Measurements from ENCODE around the gene VDAC2.

- no peak for TF ChIP-seq CTCF (IDR thresholded peaks at IDR 0.05)
- TF ChIP-seq POLR2A (IDR thresholded peaks at IDR 0.05), result no peak
Measured at GRCh38 chr10:75238182-75239095, 27.8 kb downstream of the VDAC2 start.
